Activated T-cell treated with anti-CD3 and anti-CD28 coated beads, Interleukin-2, amount 50 U/mL, for 4 hours (primary cell): Measurements from ENCODE around the gene DGKD. TPM values are rescaled to one million over a fixed set of nuclear protein-coding genes. Genes with fewer than 3 reads are reported as not detected.
"Not testable (repeated sequence)": the region's sequence is repeated elsewhere in the genome, so short reads cannot be mapped to it uniquely, and the experiment has no call there.

ENCODE experiments used
- ATAC-seq, 2 donors: fragments of 200-7000 bp; cut with Tn5 transposase; one replicate each; pipeline ENCODE4 v1.10.0; 2021
- DNase-seq: peaks from one replicate; pipeline ENCODE4 v3.0.0-alpha.2; 2020
- H3K27me3 Mint-ChIP-seq: one replicate; pipeline ENCODE4 v1.8.0; 2021; ENCODE audit warnings: low read depth, mixed read lengths
- H3K36me3 Mint-ChIP-seq: one replicate; pipeline ENCODE4 v1.8.0; 2022; ENCODE audit warnings: mixed read lengths; ENCODE audit not compliant: insufficient read depth
- H3K4me1 Mint-ChIP-seq: one replicate; pipeline ENCODE4 v1.8.0; 2021; ENCODE audit warnings: low read depth, mixed read lengths
- H3K4me3 Mint-ChIP-seq: one replicate; pipeline ENCODE4 v1.8.0; 2021; ENCODE audit warnings: mild to moderate bottlenecking, moderate library complexity, mixed read lengths
- H3K9me3 Mint-ChIP-seq: one replicate; pipeline ENCODE4 v1.8.0; 2021; ENCODE audit warnings: mixed read lengths
- total RNA-seq, 3 donors: library from RNA; stranded (reverse); gene quantifications; one replicate each; pipeline ENCODE4 v1.2.1, GENCODE V29; 2021

DGKD gene
- total RNA-seq, 3 donors from 2014 or later, result 38.8 to 44.9 (median 39.3) TPM

DNA sequence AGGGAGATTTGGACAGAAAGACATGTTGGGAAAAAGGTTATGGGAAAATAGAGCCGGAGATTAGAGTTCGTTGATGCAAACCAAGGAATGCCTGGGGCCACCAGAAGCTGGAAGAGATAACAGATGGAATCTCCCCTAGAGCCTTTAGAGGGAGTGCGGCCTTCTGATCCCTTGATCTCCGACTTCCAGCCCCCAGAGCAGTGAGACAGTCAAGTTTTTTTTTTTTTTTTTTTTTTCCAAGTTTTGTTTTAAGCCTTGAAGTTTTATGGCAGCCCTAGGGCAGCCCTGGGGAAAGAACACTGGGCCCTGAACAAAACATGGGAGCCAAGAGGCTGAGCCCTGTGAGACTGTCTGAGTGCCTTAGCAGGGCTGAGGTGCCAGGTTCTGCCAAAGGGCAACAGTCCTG is 6.5 kb downstream of the DGKD start:
- H3K9me3 Mint-ChIP-seq, result peaks cover 5% of the 10 kb centered on the region
- no peaks in the 10 kb centered on the region for H3K27me3 Mint-ChIP-seq

GRCh38 chr2:233361297-233361696 is 7.0 kb downstream of the DGKD start:
- no peak overlapping the region for H3K4me3 Mint-ChIP-seq
- H3K27me3 Mint-ChIP-seq, result no peaks in the 10 kb centered on the region
- ATAC-seq (no peak), DNase-seq (no peak)
- H3K36me3 Mint-ChIP-seq, result peaks cover 35% of the 10 kb centered on the region
- H3K4me1 Mint-ChIP-seq, result peaks cover 61% of the 10 kb centered on the region
- peaks cover 5% of the 10 kb centered on the region for H3K9me3 Mint-ChIP-seq

More for the DNA sequence above, 6.5 kb downstream of the DGKD start:
- no peak for DNase-seq
- peaks cover 32% of the 10 kb centered on the region for H3K36me3 Mint-ChIP-seq
- no peak overlapping the region for H3K4me3 Mint-ChIP-seq
- no peak for ATAC-seq
- H3K4me1 Mint-ChIP-seq, result peaks cover 61% of the 10 kb centered on the region

GRCh38 chr2:233362742-233363141 is 8.4 kb downstream of the DGKD start:
- Mint-ChIP-seq H3K27me3 (no peaks in the 10 kb centered on the region), H3K9me3 (peaks cover 5% of the 10 kb centered on the region), H3K36me3 (peaks cover 38% of the 10 kb centered on the region), H3K4me1 (peaks cover 55% of the 10 kb centered on the region), H3K4me3 (no peak overlapping the region)
- DNase-seq (no peak), ATAC-seq (no peak)

DNA sequence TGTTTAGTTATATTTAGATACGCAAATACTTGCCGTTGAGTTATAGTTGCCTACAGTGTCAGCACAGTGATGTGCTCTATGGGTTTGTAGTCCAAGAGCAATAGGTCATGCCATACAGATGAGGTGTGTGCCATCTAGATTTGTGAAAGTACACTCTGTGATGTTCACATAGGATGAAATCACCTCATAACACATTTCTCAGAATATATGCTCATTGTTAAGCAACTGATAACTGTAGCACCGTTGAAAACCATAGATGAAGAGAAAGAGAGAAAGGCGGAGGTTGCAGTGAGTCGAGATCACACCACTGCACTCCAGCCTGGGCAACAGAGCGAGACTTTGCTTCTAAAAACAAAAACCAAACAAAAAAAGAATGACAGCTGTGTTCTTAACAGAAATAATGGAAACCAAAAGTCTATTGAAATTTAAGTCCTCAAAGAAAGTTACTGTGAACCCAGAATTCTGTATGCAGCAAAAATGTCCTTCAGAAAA is 9.5 kb downstream of the DGKD start:
- peaks cover 50% of the 10 kb centered on the region for H3K4me1 Mint-ChIP-seq
- peaks cover 5% of the 10 kb centered on the region for H3K9me3 Mint-ChIP-seq
- H3K4me3 Mint-ChIP-seq, result no peak overlapping the region
- ATAC-seq (no peak), DNase-seq (no peak)
- H3K36me3 Mint-ChIP-seq, result peaks cover 36% of the 10 kb centered on the region
- H3K27me3 Mint-ChIP-seq, result no peaks in the 10 kb centered on the region

GRCh38 chr2:233365861-233366520 is 11.7 kb downstream of the DGKD start:
- no peaks in the 10 kb centered on the region for H3K27me3 Mint-ChIP-seq
- DNase-seq (no peak), ATAC-seq (peak; percentile 32 to 40)
- H3K9me3 Mint-ChIP-seq, result peaks cover 5% of the 10 kb centered on the region
- peaks cover 48% of the 10 kb centered on the region for H3K4me1 Mint-ChIP-seq
- H3K36me3 Mint-ChIP-seq, result peaks cover 36% of the 10 kb centered on the region
- no peak overlapping the region for H3K4me3 Mint-ChIP-seq

DNA sequence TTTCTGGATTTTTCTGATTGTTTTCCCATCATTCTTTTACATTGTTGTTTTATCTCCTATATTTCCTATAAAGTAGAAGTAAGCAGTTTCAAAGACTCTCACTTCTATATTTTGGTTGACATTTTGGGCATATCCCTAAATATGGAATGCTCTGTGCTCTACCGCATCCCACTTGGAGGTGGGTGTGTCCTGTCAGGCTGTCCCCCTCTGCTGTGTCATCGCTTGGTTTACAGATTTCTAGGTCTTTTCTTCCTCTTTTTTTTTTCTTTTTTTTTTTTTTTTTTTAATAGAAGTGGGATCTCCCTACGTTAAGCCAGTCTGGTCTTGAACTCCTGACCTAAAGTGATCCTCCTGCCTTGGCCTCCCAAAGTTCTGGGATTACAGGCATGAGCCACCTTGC is 13.3 kb downstream of the DGKD start:
- DNase-seq, result no peak
- no peak for ATAC-seq
- Mint-ChIP-seq H3K36me3 (peaks cover 38% of the 10 kb centered on the region), H3K4me1 (peaks cover 44% of the 10 kb centered on the region), H3K27me3 (no peaks in the 10 kb centered on the region), H3K9me3 (peaks cover 5% of the 10 kb centered on the region), H3K4me3 (no peak overlapping the region)

GRCh38 chr2:233368756-233369155 is 14.5 kb downstream of the DGKD start:
- Mint-ChIP-seq H3K4me3 (no peak overlapping the region), H3K4me1 (peaks cover 42% of the 10 kb centered on the region), H3K27me3 (no peaks in the 10 kb centered on the region), H3K9me3 (peaks cover 2% of the 10 kb centered on the region), H3K36me3 (peaks cover 37% of the 10 kb centered on the region)
- DNase-seq (no peak), ATAC-seq (no peak)

- no peak for DNase-seq
- H3K9me3 Mint-ChIP-seq, result no peaks in the 10 kb centered on the region
- no peak overlapping the region for H3K4me3 Mint-ChIP-seq
- H3K27me3 Mint-ChIP-seq, result no peaks in the 10 kb centered on the region
- peaks cover 31% of the 10 kb centered on the region for H3K36me3 Mint-ChIP-seq
- no peak for ATAC-seq
- peaks cover 39% of the 10 kb centered on the region for H3K4me1 Mint-ChIP-seq
Observed at GRCh38 chr2:233369462-233369861, 15.2 kb downstream of the DGKD start.

- Mint-ChIP-seq H3K27me3 (no peaks in the 10 kb centered on the region), H3K36me3 (peaks cover 27% of the 10 kb centered on the region), H3K9me3 (no peaks in the 10 kb centered on the region), H3K4me3 (no peak overlapping the region), H3K4me1 (peaks cover 37% of the 10 kb centered on the region)
- ATAC-seq, result no peak
- no peak for DNase-seq
Observed at GRCh38 chr2:233369897-233370685, 15.8 kb downstream of the DGKD start.

- DNase-seq (no peak), ATAC-seq (no peak)
- peaks cover 19% of the 10 kb centered on the region for H3K36me3 Mint-ChIP-seq
- peaks cover 30% of the 10 kb centered on the region for H3K4me1 Mint-ChIP-seq
- H3K4me3 Mint-ChIP-seq, result no peak overlapping the region
- H3K9me3 Mint-ChIP-seq, result no peaks in the 10 kb centered on the region
- H3K27me3 Mint-ChIP-seq, result no peaks in the 10 kb centered on the region
Observed at GRCh38 chr2:233371641-233372040, 17.3 kb downstream of the DGKD start.

DNA sequence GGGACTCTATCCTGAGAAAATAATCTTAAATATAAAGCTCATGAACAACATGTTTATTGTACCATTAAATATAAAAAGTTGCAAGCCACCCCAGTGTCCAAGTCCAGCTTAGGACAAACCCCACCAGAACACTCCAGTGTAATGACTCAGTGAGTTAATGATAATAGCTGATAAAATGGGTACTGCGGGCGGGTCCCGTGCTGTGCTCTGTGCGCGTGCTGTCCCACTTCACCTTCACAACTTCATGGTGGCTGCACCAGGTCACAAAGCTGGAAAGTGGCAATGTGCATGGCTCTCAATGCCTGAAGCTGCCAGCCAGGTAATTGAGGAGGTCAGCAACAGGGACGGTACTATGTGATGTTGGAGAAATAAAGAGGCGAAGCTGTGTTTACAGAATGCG is 18.6 kb downstream of the DGKD start:
- DNase-seq (no peak), ATAC-seq (no peak)
- peaks cover 26% of the 10 kb centered on the region for H3K4me1 Mint-ChIP-seq
- H3K4me3 Mint-ChIP-seq, result no peak overlapping the region
- H3K9me3 Mint-ChIP-seq, result no peaks in the 10 kb centered on the region
- H3K27me3 Mint-ChIP-seq, result no peaks in the 10 kb centered on the region
- H3K36me3 Mint-ChIP-seq, result peaks cover 24% of the 10 kb centered on the region

DNA sequence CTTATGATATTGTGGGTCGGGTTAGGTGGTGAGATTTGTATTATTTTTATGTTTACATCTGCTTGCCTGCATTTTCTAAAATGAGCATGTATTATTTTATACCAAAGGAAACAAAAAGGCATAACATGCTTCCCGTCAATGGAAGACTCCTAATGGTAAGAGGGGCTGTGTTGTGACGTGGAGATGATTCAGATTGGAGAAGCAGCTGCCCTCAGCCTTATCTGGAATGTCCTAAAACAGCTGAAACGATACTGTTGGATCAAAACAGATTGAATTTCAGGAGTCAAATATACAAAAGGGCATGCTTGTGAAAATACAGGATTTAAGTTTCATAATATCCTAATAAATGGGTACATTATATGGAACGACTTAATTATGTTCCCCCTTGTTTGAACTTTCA is 19.0 kb downstream of the DGKD start:
- H3K4me1 Mint-ChIP-seq, result peaks cover 24% of the 10 kb centered on the region
- peaks cover 24% of the 10 kb centered on the region for H3K36me3 Mint-ChIP-seq
- DNase-seq (no peak), ATAC-seq (no peak)
- H3K27me3 Mint-ChIP-seq, result no peaks in the 10 kb centered on the region
- no peaks in the 10 kb centered on the region for H3K9me3 Mint-ChIP-seq
- no peak overlapping the region for H3K4me3 Mint-ChIP-seq

DNA sequence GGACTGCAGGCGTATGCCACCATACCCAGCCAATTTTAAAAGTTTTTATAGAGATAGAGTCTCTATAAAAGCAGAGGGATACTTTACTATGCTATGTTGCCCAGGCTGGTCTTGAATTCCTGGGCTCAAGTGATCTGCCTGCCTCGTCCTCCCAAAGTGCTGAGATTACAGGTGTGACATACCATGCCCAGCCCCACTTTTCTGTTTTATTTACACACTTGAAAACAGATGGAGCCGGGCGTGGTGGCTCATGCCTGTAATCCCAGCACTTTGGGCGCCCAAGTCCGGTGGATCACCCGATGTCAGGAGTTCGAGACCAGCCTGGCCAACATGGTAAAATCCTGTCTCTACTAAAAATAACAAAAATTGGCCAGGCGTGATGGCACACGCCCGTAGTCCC is 20.5 kb downstream of the DGKD start:
- H3K27me3 Mint-ChIP-seq, H3K4me3 Mint-ChIP-seq, H3K9me3 Mint-ChIP-seq, ATAC-seq, DNase-seq: not testable (repeated sequence)
- peaks cover 19% of the 10 kb centered on the region for H3K36me3 Mint-ChIP-seq
- H3K4me1 Mint-ChIP-seq, result peaks cover 23% of the 10 kb centered on the region

GRCh38 chr2:233375490-233376314 is 21.4 kb downstream of the DGKD start:
- H3K4me1 Mint-ChIP-seq, result peaks cover 29% of the 10 kb centered on the region
- H3K4me3 Mint-ChIP-seq, result no peak overlapping the region
- H3K9me3 Mint-ChIP-seq, result no peaks in the 10 kb centered on the region
- H3K27me3 Mint-ChIP-seq, result no peaks in the 10 kb centered on the region
- ATAC-seq (peak in 1 of 2 donors; percentile 62), DNase-seq (no peak)
- H3K36me3 Mint-ChIP-seq, result peaks cover 19% of the 10 kb centered on the region
